Inferior parietal cortex (tissue), 1 donor: Measurements from ENCODE around the gene RPL14.
A peak's percentile ranks its signal among the peaks of the same experiment; 100 is the strongest.
"Not testable (repeated sequence)": the region's sequence is repeated elsewhere in the genome, so short reads cannot be mapped to it uniquely, and the experiment has no call there.

Experiments
- DNase-seq: peaks from one replicate; pipeline ENCODE4 v3.0.0-alpha.2; 2016; ENCODE audit errors: extremely low spot score

Gene RPL14

DNA sequence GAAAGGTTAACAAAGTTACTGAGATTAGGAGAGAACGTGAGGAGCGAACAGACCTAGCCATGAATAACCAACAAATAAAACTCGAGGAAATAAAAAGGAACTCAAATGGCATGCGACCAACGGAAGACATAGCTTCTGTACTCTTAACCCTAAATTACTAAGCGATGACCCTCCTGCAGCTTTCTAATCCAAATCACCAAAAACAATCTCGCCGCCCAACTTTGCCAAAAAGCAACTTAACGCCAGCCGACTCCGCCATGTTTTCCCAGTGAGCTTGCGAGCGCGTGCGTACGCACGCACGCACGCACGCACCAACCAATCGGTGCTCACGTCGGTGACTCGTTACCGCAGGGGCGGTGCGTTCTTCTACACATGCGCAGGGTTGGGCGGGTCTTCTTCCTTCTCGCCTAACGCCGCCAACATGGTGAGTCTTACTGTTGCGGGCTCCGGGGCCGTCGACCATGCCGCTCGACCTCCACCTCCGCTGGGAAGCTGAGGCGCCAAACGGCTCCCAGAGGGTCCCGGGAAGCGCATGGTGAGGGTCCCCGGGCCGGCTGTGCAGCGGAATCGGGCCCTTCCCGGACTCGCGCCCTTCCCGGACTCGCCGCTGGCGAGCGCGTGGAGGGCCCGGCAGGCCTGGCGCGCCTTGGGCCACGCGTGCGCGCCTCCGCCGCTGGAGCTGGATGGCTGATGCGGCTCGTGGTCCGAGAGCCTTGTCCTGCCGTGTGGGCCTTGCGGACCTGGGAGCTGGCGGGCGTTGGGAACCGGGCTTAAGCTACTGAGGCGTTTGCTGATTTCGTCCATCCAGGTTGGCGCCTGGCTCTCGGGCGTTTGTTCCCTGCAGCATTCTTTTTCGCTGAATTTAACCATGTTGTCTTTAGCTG, at the start of gene RPL14:
Gene RPL14 (plus strand): TSS at position 400 of the 884 bp plus-strand sequence. CDS start 133 bp downstream, at position 533.
- peak; percentile 98 for DNase-seq

DNA sequence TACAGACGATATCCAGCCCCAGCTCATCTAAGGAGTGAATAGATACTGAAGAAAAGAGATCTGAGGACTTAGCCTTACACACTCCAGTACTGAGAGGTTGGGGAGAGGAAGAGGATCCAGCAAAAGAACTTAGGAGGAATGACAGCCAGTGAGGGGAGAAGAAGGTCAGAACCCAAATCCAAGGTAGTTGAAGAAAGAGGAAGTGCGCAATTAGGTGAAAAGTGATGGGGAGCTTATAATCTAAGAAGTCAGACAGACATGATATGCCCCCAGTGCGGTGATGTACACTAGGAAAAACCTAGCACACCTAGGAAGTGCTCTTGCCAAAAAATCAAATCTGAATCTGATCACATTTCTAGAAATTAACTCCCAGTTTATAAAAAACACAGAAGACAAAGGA, 49.5 kb upstream of the RPL14 start:
- DNase-seq, result no peak

DNA sequence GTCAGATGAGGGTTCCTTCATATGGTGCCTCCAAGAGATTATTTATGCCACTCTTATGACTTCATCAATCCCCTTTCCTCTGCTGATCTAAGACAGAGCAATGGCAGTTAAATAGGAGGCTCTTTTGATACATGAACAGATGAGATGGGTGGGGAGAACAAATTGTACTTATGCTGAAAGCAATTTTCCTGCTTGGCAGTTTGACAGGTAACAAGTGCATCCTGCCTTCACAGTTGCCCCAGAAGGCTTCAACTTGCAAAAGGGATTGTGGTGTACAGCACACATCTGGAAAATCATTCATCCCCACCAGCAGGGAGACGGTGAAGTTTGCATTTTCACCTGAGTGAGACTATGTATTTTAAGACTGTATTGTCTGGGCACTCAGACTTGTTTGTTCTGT, 42.9 kb upstream of the RPL14 start:
- DNase-seq, result no peak

DNA sequence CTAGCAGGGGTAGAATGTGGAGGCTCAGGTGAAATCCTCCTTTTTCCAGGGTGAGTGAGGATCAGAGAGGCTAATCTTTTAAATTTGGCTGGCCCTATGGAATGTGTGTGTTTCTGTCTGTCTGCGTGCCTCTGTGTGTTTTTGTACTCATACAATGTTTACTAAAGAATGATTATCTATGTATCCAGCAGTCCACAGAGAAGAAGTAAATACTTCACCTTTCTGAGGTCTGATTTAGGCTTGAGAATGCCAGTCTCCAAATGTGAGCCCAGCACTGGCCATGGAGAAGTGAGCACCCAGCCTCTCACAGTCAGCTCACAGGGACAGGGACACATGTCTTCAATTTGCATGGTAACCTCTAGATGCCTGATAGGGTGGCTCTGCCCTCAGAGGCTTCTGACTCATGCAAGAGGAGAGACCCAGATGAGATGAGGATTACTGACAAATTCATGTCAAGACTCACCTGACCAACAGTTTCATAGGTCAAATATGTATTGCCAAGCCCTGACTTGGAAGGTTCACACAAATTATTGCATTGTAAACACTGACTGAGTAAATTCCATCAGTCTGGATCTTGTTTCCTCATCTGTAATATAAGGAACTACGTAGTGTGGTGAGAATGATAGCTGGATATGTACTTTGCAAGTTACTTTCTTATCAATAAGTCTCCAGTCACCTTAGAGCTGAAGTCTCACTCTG, 39.1 kb upstream of the RPL14 start:
- DNase-seq, result no peak

DNA sequence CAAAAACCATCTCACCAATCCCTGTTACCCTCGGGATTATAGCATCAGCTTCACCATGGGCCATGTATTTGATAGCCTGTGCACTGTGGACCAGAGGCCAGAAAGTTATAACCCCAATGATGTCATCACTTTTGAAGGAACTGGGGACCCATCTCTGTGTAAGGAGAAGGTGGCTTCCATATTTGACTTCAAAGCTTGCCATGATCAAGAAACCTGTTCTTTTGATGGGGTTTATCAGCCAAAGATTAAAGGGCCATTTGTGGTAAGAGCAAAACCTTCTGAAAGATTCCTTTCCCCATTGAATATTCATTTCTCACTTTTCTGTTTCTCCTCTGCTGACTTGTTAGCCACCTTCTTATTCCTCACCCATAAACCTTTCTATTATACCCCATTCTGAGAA, 34.3 kb upstream of the RPL14 start:
- no peak for DNase-seq

DNA sequence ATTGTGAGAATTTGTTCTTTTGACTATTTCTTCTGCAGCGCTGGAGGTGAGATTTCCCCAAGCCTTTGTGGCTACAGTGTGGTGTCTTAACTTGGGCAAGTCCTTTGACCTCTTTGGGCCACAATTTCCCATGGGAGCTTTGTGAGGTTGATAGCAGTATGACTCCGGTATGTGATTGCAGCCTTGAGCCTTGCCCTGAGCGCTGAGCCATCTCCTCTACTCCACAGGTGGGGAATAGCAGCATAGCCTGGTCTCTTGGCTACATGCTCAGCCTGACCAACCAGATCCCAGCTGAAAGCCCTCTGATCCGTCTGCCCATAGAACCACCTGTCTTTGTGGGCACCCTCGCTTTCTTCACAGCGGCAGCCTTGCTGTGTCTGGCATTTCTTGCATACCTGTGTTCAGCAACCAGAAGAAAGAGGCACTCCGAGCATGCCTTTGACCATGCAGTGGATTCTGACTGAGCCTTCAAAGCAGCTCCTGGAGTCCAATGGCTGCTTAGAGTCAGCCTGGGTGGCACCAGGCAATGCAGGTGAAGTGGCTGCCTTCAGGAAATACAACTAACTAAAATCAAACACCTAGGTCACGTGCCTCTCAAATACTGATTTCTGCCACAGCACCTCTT, 30.0 kb upstream of the RPL14 start:
- no peak for DNase-seq

DNA sequence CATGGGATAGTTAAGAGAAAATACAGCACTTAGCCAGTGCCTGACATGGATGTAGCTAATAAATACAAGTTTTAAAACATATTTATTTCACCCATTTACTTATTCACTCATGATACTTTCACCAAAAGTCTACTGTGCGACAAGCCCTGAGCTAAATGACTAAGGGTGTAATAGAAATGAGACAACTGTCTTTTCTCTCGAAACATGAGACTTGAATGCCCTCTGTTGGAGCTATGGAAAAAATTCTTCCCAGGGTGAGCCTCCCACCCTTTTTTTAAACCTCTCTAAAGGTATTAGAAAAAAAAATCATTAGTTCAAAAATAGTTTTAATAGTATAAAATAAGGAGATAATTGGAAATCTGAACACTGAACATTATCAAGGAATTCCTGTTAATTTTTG, 24.3 kb upstream of the RPL14 start:
- DNase-seq, result no peak

DNA sequence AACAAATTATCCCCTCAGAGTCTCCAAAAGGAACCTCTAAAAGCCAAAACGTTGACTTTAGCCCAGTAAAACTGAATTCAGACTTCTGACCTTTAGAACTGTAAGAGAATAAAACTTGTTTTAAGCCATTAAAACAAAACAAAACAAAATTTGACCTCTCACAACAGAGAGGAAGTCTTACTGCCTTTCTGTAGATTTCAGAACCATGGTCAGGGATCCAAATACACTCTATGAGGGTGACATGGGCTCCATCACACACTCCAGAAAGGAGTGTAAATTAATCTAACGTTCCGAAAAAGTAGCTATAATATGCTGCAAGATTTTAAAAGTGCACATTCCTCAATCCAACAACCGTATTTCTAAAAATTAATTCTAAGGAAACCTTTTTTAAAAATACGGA, 19.2 kb upstream of the RPL14 start:
- no peak for DNase-seq

DNA sequence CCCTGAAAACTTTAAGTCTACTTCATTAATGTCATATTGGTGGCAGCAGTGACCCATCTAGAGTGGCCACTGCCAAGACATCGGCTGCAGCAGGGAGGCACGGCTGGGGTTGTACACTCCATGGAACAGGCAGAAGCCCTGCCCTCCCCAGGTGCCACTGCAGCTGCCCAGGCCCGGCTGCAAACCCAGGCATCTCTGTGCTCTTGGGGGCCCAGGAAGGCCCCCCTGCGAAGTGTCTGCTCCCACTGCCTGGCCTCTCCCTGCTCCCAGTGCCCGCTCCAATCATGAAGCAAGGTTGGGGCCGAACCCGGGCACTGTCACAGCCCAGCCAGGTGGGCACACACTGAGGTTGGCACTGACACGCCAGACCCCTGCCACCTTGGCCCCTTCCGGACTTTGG, 12.1 kb upstream of the RPL14 start:
- DNase-seq, result no peak

DNA sequence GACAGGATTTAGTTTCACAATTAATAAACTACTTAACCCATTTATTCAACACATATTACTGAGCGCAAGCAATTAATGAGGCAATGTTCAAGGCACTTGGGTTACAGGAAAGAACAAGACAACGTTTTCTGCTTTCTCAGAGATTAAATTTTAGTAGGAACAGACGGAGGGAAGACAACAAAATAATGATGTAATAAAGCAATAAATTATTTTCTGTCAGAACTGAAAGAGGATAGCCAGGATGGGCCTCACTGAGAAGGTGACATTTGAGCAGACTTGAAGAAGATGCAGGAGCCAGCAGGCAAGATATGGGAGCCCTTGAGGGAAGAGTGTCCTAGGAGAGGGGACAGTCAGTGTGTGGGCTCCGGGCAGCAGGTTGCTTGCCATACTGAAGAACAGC, 11.3 kb upstream of the RPL14 start:
- no peak for DNase-seq

DNA sequence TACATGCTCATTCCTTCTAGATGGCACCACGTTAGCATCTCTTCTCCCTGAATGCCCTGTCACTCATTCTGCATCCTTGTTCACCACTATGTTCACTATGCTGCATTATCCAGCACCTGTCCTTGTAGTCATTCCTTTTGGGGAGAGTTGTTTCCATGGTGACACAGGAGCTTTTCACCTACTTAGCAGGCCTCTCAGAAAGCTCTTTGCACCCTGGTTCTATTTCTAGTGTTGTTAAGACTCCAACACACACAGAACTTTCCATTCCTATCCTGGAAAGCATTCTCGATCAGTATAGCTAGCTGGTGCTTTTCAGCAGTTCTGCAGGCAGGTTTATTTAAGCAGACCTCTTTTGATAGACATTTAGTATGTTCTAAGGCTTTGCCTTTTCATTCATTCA, 6.7 kb upstream of the RPL14 start:
- peak; percentile 42 for DNase-seq

DNA sequence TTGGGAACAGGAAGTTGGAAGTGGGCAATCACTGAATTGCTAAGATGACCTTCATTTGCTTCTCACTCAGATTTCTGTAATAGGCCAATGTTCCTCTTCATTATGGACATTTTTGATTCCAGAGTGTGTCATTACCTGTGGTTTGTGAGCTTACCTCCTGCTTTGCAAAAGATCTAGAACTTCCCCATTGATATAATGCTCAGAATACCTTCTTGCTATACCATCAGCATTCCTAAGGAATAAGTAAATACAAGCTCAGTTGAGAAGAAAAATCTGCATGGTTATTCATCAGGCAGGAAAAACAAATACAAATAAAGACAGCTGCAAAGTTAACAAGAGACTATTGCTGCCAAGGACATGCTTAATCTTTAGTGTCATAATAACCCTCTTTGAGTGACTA, 5.6 kb upstream of the RPL14 start:
- DNase-seq, result no peak

DNA sequence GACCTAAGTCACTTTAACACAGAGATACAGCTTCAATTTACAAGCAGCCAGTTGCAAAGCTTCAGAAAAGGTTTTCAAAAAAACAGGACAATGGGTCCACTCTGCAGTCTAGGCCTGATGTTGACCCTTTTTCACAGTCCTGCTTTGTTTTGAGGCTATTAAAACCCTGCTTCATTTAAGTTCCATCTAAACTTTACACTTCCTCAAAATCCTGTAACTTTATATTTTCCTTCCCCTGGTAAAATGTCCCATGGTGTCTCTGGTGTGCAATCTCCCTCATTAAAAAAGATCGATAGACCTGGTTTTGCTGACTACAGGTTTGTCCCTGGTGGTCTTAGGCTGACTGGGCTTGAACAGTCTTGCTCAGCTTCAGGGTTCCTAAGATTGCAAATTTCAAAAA, 5.1 kb upstream of the RPL14 start:
- no peak for DNase-seq

DNA sequence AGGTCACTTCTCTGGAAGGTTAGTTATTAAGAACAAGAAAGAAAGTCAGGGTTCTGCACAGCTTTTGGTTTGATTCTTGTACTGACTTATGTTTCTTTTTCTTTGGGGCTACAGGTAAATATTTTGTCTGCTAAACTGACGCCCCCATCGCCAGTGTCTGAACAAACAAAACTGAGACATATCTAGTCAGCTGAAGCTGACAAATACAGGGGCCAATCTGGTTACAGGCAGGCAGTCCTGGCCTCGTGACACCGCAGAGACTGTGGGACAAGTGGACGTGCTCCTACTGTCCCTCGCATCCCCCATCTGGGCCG, 4.6 kb upstream of the RPL14 start:
- DNase-seq, result peak; percentile 30

DNA sequence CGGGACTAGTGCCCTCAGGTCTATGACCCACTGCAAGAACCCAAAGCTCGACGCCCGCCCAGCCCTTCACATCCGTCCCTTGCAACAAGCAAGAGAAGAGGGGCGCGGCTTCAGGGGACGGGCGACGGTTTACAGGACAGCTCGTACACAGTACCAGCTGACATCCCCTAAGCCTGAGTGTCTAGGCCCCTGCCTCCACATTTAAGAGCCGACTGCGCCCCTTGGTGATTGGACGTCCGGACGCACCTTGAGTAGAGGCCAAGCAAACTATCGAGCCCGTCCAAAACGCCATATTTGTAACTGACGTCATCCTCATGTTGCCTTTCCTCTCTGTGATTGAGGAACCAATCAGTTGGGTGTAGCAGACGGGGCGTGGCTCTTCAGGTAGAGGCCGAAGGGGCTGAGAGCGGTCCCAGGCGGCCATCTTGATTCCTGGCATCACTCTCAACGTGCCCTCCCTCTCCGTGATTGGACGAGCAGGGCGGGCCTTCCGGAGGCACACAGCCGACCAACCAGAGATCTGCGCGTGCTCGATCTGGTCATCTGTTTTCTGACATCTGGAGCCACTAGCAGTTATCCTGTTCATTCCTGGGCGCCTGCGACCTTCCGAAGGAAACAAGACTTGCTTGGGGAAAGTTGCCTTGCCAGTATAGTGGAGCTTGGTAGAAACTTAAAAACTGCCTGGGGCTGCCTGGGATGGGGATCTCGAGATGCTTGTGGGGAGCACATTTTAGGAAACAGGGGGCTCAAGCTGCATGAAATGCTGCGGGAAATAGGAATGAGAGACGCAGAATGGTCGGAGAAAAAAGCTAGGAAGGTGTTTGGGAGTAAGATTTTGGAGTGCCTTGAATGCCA, 4.0 kb upstream of the RPL14 start:
- DNase-seq, result peak; percentile 98

DNA sequence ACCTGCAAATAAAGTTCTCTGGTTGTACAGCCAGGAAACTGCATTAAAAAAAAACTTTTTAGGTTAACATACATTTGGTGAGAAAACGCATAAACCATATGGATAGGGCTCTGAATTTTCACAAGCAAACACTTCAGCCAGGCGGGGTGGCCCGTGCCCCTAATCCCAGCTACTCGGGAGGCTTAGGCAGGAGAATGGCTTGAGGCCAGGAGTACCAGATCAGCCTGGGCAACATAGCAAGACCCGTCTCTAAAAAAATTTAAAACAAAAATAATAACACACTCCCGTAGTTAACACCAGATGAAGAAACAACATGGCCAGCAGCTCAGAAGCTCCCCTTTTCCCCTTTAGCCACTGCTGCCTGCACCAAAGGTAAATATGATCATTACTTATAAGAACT, 3.2 kb upstream of the RPL14 start:
- no peak for DNase-seq

DNA sequence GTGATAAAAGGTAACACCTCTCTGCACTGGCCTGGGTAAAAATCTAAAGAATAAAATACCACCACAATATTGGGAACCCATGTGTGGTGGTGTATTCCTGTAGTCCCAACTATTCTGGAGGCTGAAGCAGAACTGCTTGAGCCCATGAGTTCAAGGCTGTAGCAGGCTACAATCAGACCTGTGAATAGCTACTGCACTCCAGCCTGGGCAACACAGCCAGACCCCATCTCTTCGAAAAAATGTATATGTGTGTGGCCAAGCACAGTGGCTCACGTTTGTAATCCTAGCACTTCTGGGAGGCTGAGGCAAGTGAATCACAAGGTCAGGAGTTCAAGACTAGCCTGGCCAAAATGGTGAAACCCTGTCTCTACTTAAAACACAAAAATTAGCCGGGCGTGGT, 1.8 kb upstream of the RPL14 start:
- no peak for DNase-seq

DNA sequence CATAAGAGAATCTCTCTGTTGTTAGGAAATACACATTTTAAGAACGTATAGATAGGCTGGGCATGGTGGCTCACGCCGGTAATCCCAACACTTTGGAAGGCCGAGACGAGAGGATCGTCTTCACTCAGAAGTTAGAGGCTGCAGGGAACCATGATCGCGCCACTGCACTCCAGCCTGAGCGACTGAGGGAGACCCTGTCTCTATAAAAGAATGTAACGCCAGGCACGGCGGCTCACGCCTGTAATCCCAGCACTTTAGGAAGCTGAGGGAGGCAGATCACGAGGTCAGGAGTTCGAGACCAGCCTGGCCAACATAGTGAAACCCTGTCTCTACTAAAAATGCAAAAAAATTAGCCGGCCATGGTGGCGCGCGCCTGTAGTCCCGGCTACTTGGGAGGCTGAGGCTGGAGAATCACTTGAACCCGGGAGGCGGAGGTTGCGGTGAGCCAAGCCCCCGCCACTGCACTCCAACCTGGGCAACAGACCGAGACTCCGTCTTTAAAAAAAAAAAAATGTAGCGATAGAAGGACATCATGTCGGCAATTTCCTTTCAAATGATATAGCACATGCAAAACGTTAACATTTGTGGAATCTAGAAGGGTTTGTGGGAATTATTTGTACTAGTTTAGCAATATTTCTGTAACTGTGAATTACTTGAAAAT, 730 bp upstream of the RPL14 start:
- no peak for DNase-seq

DNA sequence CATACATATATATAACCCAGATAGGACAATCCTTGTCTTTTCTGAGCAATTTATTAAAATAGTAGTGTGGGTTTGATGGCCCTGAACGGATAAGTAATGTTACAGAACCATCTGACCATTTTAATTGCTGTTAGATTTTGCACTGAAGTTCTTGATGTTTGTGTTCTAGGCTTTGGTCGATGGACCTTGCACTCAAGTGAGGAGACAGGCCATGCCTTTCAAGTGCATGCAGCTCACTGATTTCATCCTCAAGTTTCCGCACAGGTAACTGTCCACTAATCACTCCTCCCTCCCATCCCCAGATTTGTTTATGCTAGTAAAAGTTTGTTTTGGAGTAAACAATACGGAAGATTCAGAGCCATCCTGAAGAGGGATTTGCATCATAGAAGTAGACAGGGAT, 1.3 kb downstream of the RPL14 start:
- DNase-seq, result no peak

DNA sequence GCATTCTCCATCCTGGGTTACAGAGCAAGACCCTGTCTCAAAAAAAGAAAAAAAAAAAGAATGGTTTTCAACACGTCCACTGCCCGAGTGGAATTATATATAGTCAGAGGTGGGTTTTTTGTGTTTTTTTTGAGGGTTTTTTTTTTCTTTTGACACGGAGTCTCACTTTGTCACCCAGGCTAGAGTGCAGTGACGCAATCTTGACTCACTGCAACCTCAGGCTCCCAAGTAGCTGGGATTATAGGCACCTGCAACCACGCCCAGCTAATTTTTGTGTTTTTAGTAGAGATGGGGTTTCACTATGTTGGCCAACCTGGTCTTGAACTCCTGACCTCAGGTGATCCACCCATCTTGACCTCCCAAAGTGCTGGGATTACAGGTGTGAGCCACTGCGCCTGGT, 3.3 kb downstream of the RPL14 start:
- DNase-seq, result not testable (repeated sequence)

DNA sequence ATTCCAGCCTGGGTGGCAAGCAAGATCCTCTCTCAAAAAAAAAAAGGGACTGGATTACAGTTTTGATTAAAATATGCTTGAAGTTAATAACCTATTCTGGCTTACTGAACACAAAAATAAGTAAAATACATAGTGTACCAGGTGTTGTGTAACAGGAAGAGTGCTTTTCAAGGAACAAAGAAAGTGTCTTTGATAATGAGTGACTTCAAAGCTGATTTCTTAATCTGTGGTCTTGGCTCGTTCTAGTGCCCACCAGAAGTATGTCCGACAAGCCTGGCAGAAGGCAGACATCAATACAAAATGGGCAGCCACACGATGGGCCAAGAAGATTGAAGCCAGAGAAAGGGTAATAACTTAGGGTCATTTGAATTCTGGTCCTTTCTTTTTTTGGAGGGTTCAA, 4.0 kb downstream of the RPL14 start:
- no peak for DNase-seq

DNA sequence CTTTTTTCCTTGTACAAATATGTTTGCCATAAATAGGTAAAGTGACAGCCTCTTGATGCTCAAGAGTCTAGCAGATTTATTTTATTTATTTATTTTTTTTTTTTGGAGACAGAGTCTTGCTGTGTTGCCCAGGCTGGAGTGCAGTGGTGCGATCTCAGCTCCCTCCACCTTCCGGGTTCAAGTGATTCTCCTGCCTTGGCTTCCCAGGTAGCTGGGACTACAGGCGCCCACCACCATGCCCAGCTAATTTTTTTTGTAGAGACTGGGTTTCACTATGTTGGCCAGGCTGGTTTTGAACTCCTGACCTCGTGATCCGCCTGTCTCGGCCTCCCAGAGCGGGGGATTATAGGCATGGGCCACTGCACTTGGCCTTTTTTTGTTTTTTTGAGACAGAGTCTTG, 5.7 kb downstream of the RPL14 start:
- DNase-seq, result not testable (repeated sequence)
